ENCODE results near the gene ATP6V1F.
A peak's percentile ranks its signal among the peaks of the same experiment; 100 is the strongest.

ATP6V1F gene

DNA sequence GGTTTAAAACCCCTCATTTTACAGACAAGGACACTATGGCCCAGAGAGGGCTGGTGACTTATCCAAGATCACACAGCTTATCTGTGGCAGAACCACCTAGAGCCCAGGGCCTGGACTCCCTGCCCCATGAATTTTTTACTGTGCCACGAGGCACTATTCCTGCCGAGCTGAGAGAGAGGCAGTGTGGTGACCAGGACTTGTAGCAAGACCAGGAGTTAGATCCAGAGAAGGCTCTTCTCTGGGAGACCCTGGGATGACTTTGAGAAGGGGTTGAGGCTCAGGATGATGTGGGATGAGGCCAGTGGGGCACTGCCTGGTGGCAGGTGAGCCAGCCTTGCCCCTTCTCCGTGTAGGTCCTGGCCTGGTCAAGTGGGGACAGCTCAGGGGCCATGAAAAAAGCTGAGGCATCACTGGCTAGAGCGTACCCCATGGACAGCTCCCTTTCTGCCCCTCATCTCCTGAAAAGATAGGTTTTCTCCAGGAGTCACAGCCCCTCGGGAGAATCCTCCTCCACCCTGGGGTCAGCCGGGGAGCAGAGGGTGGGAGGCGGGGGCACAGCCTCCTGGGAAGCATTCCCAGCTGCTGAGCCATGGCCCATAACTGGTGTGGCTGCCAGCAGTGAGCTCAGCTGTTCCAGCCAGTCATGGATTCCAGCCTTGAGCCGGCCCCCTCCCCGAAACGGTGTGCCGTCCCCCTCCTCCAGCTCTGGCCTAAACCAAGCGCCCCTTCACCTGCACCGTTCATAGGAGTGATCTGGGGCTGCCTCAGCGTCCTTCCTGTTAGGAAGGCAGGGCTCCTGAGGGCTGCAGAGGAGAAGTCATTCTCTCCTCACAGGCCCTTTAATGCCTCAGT is 26.6 kb upstream of the ATP6V1F start:
- DNase-seq (ENCODE audit: insufficient read length, low spot score) (peak; percentile 11), FAIRE-seq (no peak)
- no peak for TF ChIP-seq POU2F2 (IDR thresholded peaks at IDR 0.05; ENCODE audit: low read depth, low read length)
- TF ChIP-seq SPI1 (IDR thresholded peaks at IDR 0.05; ENCODE audit: low read depth, low read length), result no peak
- TF ChIP-seq POLR2A (IDR thresholded peaks at IDR 0.05; ENCODE audit: low read depth, low read length), result no peak
- TF ChIP-seq TAF1 (IDR thresholded peaks at IDR 0.05; ENCODE audit: low read depth, low read length), result no peak
- TF ChIP-seq PAX5 (IDR thresholded peaks at IDR 0.05; ENCODE audit: insufficient read depth, low read length, severe bottlenecking), result no peak

- DNase-seq (ENCODE audit: insufficient read length, low spot score) (peak; percentile 12), FAIRE-seq (no peak)
- TF ChIP-seq SPI1 (IDR thresholded peaks at IDR 0.05; ENCODE audit: low read depth, low read length) (no peak), POLR2AphosphoS5 (IDR thresholded peaks at IDR 0.05; ENCODE audit: low read depth, low read length) (no peak), PAX5 (IDR thresholded peaks at IDR 0.05; ENCODE audit: insufficient read depth, low read length, severe bottlenecking) (no peak), POLR2A (IDR thresholded peaks at IDR 0.05; ENCODE audit: low read depth, low read length) (no peak), TAF1 (IDR thresholded peaks at IDR 0.05; ENCODE audit: low read depth, low read length) (no peak), POU2F2 (IDR thresholded peaks at IDR 0.05; ENCODE audit: low read depth, low read length) (no peak)
Measured at GRCh38 chr7:128836729-128837348, 25.8 kb upstream of the ATP6V1F start.

DNA sequence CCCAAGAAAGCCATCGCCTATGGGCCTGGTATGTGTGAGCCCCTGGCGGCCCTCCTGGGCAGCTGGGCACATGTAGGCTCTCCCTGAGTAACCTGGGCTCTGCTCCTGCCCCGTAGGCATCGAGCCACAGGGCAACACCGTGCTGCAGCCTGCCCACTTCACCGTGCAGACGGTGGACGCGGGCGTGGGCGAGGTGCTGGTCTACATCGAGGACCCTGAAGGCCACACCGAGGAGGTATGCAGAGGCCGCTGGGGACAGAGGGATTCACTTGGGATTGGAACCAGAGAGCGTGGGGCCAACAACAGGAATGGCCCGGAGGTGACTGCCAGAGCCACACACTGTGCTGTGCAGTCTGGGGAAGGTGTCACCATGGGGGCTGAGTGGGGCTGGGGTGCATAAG is 25.1 kb upstream of the ATP6V1F start:
- DNase-seq (ENCODE audit: insufficient read length, low spot score) (no peak), FAIRE-seq (no peak)
- TF ChIP-seq POU2F2 (IDR thresholded peaks at IDR 0.05; ENCODE audit: low read depth, low read length) (no peak), POLR2AphosphoS5 (IDR thresholded peaks at IDR 0.05; ENCODE audit: low read depth, low read length) (no peak), SPI1 (IDR thresholded peaks at IDR 0.05; ENCODE audit: low read depth, low read length) (no peak), TAF1 (IDR thresholded peaks at IDR 0.05; ENCODE audit: low read depth, low read length) (no peak), POLR2A (IDR thresholded peaks at IDR 0.05; ENCODE audit: low read depth, low read length) (no peak)

DNA sequence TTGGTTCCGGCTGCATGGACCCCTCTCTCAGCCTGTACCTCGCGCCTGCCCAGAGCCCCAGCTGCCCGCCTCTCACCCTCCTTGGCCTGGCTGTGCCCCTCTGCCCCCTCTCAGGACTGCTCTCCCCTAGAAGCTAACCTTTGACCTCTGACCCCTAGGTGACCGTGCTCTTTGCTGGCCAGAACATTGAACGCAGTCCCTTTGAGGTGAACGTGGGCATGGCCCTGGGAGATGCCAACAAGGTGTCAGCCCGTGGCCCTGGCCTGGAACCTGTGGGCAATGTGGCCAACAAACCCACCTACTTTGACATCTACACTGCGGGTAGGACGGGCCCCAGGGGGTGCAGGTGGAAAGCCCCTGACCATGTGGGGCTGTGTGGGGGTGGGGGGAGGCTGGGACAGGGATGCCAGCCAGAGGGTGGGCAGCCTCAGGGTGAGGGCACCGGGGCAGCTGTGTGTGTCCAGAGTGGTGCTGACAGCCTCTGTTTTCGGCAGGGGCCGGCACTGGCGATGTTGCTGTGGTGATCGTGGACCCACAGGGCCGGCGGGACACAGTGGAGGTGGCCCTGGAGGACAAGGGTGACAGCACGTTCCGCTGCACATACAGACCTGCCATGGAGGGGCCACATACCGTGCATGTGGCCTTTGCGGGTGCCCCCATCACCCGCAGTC is 24.4 kb upstream of the ATP6V1F start:
- DNase-seq (ENCODE audit: insufficient read length, low spot score) (no peak), FAIRE-seq (no peak)
- no peak for TF ChIP-seq TAF1 (IDR thresholded peaks at IDR 0.05; ENCODE audit: low read depth, low read length)
- TF ChIP-seq POLR2A (IDR thresholded peaks at IDR 0.05; ENCODE audit: low read depth, low read length), result no peak
- TF ChIP-seq POU2F2 (IDR thresholded peaks at IDR 0.05; ENCODE audit: low read depth, low read length), result no peak
- TF ChIP-seq SPI1 (IDR thresholded peaks at IDR 0.05; ENCODE audit: low read depth, low read length), result no peak
- TF ChIP-seq PAX5 (IDR thresholded peaks at IDR 0.05; ENCODE audit: insufficient read depth, low read length, severe bottlenecking), result no peak
- no peak for TF ChIP-seq POLR2AphosphoS5 (IDR thresholded peaks at IDR 0.05; ENCODE audit: low read depth, low read length)

DNA sequence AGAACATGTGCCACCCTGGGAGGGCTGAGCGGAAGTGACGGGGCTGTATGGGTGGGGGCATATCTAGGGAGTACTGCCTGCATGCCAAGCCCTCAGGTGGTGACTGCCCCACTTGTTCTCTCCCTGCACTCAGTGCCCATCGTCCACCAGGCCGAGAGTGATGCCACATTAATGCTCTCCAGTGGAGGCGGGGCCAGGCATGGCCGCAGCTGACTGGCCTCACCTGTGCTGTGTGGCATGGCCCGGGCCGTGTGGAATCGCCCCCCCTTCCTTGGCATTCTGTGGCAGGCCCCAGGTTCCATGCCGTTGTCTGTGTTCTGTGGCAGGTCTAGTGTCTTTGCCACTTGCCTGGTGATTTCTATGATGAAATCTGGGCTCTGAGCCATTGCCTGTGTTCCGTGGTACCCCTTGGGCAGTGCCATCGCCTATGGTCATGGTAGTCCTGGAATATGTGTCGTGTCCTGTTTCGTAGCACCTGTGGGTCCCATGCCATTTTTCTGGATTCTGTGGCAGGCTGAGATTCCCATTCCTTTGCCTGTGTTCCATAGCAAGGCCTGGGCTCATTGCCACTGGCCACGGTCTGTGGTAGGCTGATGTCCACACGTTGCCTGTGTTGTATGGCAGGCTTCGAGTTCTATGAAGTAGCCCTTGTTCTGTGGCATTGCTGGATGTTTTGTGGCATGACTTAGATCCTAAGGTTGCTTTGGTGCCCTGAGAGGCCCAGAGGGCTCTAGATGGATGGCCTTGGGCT is 23.5 kb upstream of the ATP6V1F start:
- no peak for DNase-seq (ENCODE audit: insufficient read length, low spot score)
- FAIRE-seq, result no peak
- TF ChIP-seq TAF1 (IDR thresholded peaks at IDR 0.05; ENCODE audit: low read depth, low read length) (no peak), PAX5 (IDR thresholded peaks at IDR 0.05; ENCODE audit: insufficient read depth, low read length, severe bottlenecking) (no peak), POU2F2 (IDR thresholded peaks at IDR 0.05; ENCODE audit: low read depth, low read length) (no peak), SPI1 (IDR thresholded peaks at IDR 0.05; ENCODE audit: low read depth, low read length) (no peak), POLR2AphosphoS5 (IDR thresholded peaks at IDR 0.05; ENCODE audit: low read depth, low read length) (no peak), POLR2A (IDR thresholded peaks at IDR 0.05; ENCODE audit: low read depth, low read length) (no peak)

DNA sequence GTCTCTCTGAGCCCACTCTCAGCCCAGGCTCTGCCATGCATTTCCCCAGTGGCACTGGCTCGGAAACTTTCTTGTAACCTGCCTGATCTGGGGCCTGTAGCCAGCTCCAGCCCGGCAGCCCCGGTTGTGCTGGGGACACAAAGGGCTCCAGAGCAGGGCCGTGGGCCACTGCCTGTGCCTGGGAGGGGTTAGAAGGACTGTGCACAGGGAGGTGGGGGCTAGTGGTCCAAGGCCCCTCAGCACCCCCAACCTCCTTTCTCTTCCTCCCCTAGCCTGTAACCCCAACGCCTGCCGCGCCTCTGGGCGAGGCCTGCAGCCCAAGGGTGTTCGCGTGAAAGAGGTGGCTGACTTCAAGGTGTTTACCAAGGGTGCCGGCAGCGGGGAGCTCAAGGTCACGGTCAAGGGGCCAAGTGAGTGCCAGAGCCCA is 22.9 kb upstream of the ATP6V1F start:
- no peak for TF ChIP-seq POU2F2 (IDR thresholded peaks at IDR 0.05; ENCODE audit: low read depth, low read length)
- no peak for TF ChIP-seq SPI1 (IDR thresholded peaks at IDR 0.05; ENCODE audit: low read depth, low read length)
- TF ChIP-seq POLR2AphosphoS5 (IDR thresholded peaks at IDR 0.05; ENCODE audit: low read depth, low read length), result no peak
- no peak for FAIRE-seq
- DNase-seq (ENCODE audit: insufficient read length, low spot score), result no peak

DNA sequence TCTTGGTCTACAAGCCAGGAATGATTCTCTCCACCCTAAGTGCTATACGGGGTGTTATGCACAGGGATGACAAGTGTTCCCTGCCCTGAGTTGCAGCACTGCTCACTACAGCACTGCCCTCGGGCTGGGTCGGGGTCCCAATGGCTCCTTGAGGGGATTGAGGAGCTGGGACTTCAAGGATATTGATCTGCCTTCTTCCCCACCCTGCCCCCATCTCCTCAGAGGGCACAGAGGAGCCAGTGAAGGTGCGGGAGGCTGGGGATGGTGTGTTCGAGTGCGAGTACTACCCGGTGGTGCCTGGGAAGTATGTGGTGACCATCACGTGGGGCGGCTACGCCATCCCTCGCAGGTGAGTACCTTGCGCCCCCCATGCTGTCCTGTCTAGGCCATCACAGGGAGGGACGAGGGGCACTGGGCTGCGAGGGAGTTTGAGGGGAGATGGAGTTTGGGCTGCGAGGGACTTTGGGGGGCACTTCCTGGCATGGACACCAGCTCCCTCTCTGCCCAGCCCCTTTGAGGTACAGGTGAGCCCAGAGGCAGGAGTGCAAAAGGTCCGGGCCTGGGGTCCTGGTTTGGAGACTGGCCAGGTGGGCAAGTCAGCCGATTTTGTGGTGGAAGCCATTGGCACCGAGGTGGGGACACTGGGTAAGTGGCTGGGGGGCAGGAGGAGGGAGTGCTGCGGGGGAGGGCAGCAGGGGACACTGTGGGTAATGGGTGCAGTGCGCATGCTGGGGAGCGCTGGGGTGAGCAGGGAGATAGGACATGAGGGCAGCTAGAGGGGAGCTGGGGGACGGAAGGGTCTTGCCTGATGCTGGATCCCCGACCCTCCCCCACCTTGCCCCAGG is 22.1 kb upstream of the ATP6V1F start:
- FAIRE-seq (no peak), DNase-seq (ENCODE audit: insufficient read length, low spot score) (no peak)
- TF ChIP-seq POLR2A (IDR thresholded peaks at IDR 0.05; ENCODE audit: low read depth, low read length) (no peak), POU2F2 (IDR thresholded peaks at IDR 0.05; ENCODE audit: low read depth, low read length) (no peak), PAX5 (IDR thresholded peaks at IDR 0.05; ENCODE audit: insufficient read depth, low read length, severe bottlenecking) (no peak), POLR2AphosphoS5 (IDR thresholded peaks at IDR 0.05; ENCODE audit: low read depth, low read length) (no peak), TAF1 (IDR thresholded peaks at IDR 0.05; ENCODE audit: low read depth, low read length) (no peak), SPI1 (IDR thresholded peaks at IDR 0.05; ENCODE audit: low read depth, low read length) (no peak)

DNA sequence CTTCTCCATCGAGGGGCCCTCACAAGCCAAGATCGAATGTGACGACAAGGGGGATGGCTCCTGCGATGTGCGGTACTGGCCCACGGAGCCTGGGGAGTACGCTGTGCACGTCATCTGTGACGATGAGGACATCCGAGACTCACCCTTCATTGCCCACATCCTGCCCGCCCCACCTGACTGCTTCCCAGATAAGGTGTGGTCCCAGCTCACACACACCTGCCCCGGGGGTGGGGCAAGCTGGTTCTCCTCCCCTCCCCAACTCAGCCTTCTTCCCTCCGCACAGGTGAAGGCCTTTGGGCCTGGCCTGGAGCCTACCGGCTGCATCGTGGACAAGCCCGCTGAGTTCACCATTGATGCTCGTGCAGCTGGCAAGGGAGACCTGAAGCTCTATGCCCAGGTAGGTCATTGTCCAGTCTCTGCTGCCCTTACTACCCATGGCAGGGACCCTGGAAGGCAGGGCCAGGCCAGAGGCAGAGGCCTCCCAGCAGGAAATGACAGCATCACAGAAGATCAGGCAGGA is 21.4 kb upstream of the ATP6V1F start:
- FAIRE-seq (peak; percentile 76), DNase-seq (ENCODE audit: insufficient read length, low spot score) (no peak)
- TF ChIP-seq POU2F2 (IDR thresholded peaks at IDR 0.05; ENCODE audit: low read depth, low read length) (no peak), POLR2A (IDR thresholded peaks at IDR 0.05; ENCODE audit: low read depth, low read length) (no peak), SPI1 (IDR thresholded peaks at IDR 0.05; ENCODE audit: low read depth, low read length) (no peak), PAX5 (IDR thresholded peaks at IDR 0.05; ENCODE audit: insufficient read depth, low read length, severe bottlenecking) (no peak), TAF1 (IDR thresholded peaks at IDR 0.05; ENCODE audit: low read depth, low read length) (no peak), POLR2AphosphoS5 (IDR thresholded peaks at IDR 0.05; ENCODE audit: low read depth, low read length) (no peak)

All from GM12891 (cell line).